Measurements from ENCODE around the gene AGAP6.
"Not testable (repeated sequence)": the region's sequence is repeated elsewhere in the genome, so short reads cannot be mapped to it uniquely, and the experiment has no call there.

Gene AGAP6

DNA sequence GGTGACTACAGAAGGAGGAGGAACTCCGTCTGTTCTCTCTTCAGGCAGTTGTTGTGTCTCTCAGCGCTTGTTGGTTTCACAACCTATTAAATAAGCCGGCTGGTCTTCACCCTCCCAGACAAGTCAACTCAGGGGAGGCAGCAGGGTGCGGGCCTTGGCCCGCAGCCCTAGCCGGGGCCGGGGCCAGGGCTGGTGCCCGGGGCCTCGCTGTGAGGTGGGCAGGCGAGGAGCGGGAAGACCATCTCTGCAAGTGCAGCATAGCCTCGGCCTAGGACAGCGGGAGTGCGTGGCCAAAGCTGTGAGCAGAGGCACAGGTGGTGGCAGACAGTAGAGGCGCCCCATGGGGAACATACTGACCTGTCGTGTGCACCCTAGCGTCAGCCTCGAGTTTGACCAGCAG, at the start of gene AGAP6:
Gene AGAP6 (plus strand): TSS at position 31 of the 400 bp plus-strand sequence. CDS start 310 bp downstream, at position 341.
- DNase-seq = not testable (repeated sequence)

DNA sequence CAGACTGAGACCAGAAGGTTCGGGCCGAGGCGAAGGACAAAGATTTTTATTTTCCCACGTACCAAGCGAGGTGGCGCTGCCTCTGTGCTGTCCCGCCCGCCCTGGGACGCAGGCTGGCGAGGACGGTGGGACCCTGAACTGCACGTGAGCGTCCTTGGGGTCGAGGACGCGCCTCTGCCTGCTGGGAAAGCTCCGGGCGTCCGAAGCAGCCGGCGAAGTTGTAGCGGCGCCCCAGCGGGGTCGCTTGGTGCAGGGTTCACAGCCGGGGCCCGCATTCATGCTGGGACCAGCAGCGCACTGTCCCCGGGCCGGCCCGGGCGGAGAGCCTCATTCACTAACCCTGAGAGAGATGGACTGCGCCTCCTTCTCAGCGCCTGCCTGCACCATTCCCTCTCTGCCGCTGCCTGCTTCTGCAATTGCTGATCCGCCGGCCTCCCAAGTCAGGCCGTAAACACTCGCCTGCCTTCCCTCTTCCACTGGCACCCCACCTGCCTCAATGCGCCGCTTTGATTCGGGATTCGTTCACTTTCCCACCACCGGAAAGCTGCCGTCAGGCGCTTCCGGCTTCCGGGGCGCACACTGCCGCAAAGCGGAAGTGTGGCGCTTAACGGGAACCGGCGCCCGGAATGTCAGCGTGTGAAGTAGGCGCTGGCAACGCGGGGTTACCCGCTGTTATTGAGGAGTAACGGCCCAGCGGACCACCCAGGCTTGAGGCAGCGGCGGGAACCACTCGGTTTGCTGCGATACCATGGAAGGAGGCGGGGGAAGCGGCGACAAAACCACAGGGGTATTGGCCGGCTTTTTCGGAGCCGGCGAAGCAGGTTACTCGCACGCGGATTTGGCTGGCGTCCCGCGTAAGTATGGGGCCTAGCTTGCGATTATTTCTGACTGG, 46.5 kb upstream of the AGAP6 start, which contains the start of the genes PARG and TIMM23B:
Gene PARG (minus strand): TSS at position 581 of the 892 bp plus-strand sequence. CDS start 302 bp downstream, at position 279.
Gene TIMM23B (plus strand): TSS at position 607 of the 892 bp plus-strand sequence. CDS start 142 bp downstream, at position 749.
- DNase-seq = peak; percentile 83

DNA sequence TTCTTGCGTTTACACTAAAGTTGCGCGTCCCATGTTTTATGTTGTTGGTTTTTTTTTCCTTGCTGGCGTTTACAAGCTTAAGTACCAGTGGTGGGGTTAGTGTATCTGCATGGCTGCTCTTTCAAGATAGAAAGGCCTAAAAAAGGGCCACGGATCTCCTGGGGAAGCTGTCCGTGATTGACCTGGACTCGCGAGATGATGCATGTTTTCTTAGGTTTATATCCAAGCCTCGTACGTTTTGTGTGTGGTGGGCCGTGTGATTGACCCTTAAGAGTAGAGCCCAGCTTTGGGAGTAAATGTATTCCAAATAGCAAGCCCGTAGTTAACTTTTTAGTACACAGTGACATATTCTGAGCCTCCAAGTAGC, 45.9 kb upstream of the AGAP6 start:
- not testable (repeated sequence) for DNase-seq

DNA sequence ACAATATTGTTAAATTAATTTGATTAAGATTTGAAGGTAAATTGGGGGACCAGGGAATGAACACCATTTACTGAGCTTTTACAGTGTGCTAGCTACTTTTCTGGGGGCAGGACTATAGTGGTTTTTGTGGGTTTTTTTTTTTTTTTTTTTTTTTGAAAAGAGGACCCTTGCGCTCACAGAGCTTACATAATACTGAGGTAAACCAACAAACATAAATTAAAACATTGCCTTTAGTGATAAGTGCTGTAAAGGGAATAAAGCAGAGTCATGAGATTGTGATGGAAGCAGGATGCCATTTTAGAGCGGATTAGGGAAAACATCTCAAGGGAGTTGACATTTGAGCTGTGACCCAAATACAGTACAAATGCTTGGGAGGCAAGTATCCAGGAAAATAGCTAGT, 44.6 kb upstream of the AGAP6 start:
- not testable (repeated sequence) for DNase-seq

DNA sequence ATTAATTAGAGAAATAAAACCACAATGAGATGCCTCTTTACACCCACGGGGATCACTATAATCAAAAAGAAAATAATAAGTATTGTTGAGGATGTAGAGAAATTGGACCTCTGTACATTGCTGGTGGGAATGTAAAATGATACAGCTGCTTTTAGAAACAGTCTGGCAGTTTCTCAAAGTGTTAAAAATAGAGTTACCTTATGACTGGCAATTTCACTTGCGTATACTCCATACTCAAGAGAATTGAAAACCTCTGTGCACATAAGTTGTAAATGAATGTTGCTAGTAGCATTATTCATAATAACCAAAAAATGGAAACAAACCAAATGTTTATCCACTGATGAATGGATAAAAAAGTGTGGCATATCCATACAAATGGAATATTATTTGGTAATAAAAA, 40.1 kb upstream of the AGAP6 start:
- DNase-seq = not testable (repeated sequence)

GRCh38 chr10:49948737-49949136, 39.5 kb upstream of the AGAP6 start:
- not testable (repeated sequence) for DNase-seq

DNA sequence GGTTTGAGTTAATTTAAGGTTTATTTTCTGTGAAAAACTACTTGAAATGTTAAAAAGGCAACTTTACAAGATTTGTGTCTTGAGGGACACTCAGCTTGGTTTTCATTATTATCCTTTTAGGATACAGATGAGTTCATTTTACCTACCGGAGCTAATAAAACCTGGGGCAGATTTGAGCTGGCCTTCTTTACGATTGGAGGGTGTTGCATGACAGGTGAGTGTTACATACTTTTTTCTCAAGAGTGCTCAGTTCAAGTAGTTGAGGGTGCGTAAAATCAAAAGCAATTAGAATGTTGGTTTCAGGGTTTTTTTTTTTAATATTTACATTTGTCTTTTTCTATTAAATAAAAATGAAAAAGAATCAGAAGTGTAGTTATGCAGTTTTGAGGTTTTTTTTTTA, 36.2 kb upstream of the AGAP6 start:
- DNase-seq = not testable (repeated sequence)

GRCh38 chr10:49953122-49953521, 35.1 kb upstream of the AGAP6 start:
- DNase-seq = not testable (repeated sequence)

DNA sequence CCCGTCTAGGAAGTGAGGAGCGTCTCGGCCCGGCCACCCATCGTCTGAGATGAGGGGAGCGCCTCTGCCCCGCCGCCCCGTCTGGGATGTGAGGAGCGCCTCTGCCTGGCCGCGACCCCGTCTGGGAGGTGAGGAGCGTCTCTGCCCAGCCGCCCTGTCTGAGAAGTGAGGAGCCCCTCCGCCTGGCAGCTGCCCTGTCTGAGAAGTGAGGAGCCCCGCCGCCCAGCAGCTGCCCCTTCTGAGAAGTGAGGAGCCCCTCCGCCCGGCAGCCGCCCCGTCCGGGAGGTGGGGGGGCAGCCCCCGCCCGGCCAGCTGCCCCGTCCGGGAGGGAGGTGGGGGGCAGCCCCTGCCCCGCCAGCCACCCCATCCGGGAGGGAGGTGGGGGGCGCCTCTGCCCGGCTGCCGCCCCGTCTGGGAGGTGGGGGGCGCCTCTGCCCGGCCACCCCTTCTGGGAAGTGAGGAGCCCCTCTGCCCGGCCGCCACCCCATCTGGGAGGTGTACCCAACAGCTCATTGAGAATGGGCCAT, 17.8 kb upstream of the AGAP6 start:
- DNase-seq = not testable (repeated sequence)

DNA sequence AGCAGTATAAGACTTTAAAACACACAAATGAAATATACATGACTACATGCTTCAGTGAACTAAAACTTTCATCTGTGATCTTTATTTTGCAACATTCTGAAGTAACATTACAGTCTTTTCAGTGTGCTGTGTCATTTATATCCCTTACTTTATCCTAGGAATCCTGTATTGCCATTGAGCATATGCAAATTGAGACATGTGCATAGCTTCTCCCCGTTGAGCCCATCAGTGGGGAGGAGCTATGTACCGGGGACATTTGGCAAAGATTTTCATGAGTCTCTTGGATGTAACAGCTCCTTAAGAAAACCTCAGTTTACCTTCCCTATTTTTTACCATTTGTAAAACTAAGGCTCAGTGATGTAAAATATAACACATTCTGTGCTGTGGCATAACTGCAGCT, 16.7 kb upstream of the AGAP6 start:
- DNase-seq = not testable (repeated sequence)

- DNase-seq = not testable (repeated sequence)
Measured at GRCh38 chr10:49972094-49972493, 16.1 kb upstream of the AGAP6 start.

DNA sequence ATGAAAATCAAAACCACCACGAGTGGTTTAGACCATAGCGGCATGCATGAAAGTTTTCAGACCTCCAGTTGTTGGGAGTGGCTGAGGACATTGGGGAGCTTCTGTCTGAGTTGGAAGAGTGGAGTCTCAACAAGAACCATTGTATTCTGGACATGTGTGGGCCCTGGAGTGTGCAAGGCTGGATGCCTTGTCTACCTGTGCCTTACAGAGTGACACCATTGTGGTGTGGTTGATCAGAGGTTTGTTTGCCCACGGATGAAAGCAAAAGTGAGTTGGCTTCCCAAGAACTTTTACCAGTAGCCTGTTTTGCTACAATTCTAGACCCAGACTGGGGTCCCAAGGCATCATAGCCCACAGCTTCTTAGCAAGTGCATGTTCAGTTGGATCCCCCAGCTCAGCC, 10.4 kb upstream of the AGAP6 start:
- not testable (repeated sequence) for DNase-seq

GRCh38 chr10:49987207-49987606, 999 bp upstream of the AGAP6 start:
- DNase-seq = not testable (repeated sequence)

DNA sequence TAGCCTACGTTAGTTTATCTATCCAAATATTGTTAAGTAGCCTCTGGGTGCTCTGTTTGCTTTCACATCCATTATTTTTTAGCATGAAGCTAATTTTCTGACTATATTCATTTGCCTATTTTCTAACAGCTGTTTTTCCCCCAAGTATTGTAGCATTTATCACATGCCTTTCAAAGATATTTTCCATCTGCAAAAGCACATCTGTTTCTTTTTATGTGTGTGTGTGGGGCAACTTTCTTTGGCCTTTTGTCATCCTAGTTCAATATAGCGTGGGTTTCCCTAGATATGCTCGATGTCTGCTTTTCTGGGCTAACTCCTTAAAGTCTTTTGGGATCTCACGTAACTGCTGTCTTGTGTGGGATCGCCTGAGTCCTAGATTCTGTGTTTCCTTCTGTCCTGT, 7.1 kb downstream of the AGAP6 start:
- DNase-seq = not testable (repeated sequence)

DNA sequence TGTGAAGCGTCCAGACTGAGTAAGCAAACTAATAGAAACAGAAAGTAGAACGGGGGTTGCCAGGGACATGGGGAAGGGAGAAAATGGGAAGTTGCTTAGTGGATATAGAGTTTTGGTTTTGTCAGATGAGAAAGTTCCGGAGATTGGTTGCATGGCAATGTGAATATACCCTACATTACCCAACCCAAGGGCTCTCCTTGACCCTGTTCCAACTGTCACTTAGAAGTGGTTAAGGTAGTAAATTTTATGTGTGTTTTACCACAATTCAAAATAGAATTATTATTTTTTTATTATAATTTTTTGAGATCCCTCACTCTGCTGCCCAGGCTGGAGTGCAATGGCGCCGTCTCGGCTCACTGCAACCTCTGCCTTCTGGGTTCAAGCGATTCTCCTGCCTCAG, 25.8 kb downstream of the AGAP6 start:
- DNase-seq = not testable (repeated sequence)

DNA sequence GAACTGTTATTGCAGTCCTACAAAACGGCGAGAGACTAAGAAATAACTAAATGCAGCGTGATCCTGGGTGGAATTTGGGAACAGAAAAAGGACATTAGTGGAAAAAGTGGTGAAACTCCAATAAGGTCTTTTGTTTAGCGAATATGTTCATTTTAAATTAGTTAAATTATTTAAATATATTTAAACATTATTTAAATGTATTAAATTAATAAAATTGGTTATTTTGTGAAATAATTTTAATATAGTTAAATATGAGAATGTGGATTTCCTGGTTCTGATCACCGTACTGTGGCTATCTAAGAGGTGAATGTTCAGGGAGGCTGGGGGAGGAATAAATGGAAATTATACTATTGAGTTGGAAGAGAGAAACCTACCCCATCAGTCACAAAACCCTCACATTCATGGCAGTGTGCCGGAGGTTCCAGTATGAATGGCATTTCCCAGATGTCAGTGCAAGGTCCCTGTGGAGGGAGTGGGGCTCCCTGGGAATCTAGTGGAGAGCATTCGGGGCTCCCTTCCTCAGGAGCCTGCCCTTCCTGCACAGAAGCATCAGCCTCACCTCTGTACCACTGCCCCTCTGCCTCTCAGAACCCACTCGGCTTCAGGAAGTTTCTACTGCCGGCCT, 27.5 kb downstream of the AGAP6 start:
- not testable (repeated sequence) for DNase-seq

DNA sequence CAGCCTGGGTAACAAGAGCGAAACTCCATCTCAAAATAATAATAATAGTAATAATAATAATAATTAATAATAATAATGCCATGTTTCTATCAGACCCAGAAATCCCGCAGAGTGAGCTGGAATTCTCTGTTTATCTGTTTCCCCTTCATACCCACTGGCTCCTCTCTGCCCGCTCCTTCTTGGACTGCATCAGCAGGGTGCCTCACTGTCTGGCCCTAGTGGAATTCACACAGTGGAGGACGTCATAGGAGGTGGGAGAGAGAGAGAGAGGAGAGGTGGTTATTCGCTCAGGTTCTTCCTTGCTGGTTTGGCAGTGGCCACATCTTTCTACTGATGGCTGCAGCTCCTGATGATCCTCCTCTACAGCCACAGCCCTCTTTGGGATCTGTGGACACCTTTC, 28.7 kb downstream of the AGAP6 start:
- not testable (repeated sequence) for DNase-seq

DNA sequence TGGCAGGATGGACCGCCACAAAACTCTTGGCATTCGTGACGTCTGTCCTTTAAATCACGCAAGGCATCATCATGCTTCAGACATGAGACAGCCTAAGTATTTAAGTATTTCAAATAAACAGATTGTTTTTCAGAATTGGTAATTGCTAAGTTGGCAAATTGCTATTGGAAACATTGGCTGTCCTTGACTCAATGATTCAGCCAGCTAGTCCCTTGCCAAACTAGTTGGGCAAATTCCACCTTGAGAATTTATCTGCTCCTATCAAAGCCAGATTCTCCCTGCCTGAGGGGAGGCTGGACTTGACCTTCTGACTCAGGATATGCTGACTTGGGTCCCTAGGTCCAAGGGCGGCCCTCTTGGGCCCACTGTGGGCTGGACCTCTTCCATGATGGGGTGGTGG, 29.4 kb downstream of the AGAP6 start:
- not testable (repeated sequence) for DNase-seq

DNA sequence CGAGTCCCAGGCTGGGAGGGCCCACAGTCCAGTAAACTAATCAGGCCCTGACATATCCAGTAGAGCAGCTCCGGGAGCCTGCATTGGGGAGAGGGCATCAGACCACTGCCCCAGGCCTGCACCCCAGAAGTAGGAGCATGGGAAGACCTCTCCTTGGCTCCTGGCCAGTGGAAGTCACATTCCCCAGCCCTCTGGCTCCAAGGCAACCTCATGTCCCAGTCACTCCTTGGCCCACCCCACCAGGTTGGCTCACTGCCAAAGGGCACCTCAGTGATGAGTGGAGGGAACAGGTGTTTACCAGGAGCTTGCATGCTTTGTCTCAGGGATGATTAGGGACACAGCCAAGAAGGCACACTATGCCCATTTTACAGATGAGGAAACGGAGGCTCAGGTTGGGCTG, 31.1 kb downstream of the AGAP6 start:
- peak; percentile 31 for DNase-seq

DNA sequence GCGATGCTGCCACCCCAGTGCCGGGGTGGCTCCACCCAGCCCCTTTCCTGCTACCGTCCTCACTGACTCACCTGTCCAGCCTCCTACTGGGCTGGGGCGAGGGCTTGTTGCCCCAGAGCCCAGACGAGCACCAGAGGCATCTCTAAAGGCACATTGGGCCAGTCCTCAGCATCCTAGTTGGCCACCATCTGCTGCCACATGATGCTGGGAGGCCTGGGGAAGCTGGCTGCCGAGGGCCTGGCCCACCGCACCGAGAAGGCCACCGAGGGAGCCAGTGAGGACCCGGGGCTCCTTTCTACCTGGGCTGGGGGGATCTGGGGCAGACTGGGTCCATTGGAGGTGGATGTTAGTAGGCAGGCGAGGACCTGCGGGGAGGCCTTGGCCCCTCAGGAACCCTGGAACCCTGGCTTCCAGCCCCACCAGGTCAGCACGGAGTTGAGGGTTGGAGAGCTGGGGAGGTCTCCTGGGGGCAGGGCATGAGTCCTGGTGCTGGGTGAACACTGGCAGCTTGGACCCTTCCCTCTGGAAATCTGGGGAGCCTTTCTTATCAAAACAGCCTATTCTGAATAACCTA, 32.3 kb downstream of the AGAP6 start:
- not testable (repeated sequence) for DNase-seq

GRCh38 chr10:50021646-50022045, 33.4 kb downstream of the AGAP6 start:
- no peak for DNase-seq

- DNase-seq = not testable (repeated sequence)
Measured at GRCh38 chr10:50024716-50025383, 36.6 kb downstream of the AGAP6 start.

- DNase-seq = no peak
Measured at GRCh38 chr10:50025627-50026026, 37.4 kb downstream of the AGAP6 start.
